ENCODE results near the gene ACVR1C. TPM values are rescaled to one million over a fixed set of nuclear protein-coding genes. Genes with fewer than 3 reads are reported as not detected.

Gene ACVR1C
- total RNA-seq, 1 experiment from 2014 or later = 1.2 TPM

GRCh38 chr2:157611110-157611509, 17.6 kb downstream of the ACVR1C start:
- Histone ChIP-seq H3K79me2 (ENCODE audit: insufficient read depth, low read length) (no peaks in the 10 kb centered on the region), H3K27ac (ENCODE audit: low read depth, low read length) (no peak overlapping the region), H3K4me1 (ENCODE audit: control insufficient read depth in 1 of 2, insufficient read depth in 2 of 2, low read length in 2 of 2) (no peaks in the 10 kb centered on the region), H3K27me3 (ENCODE audit: insufficient read depth, low read length) (no peaks in the 10 kb centered on the region), H3K9me3 (ENCODE audit: control insufficient read depth in 1 of 2, insufficient read depth in 1 of 2, low read depth in 1 of 2, low read length in 2 of 2) (no peaks in the 10 kb centered on the region), H3K4me2 (ENCODE audit: low read length) (no peak overlapping the region), H2AFZ (ENCODE audit: low read depth, low read length, poor library complexity, severe bottlenecking) (no peak overlapping the region), H3K9ac (ENCODE audit: low read length) (no peak overlapping the region), H4K20me1 (ENCODE audit: insufficient read depth) (no peaks in the 10 kb centered on the region), H3K36me3 (ENCODE audit: control insufficient read depth in 1 of 2, insufficient read depth in 2 of 2, low read length in 2 of 2) (no peaks in the 10 kb centered on the region), H3K4me3 (replicated peaks in 1 of 2; ENCODE audit: low read depth in 1 of 2, low read length in 2 of 2) (no peak overlapping the region), H3K9me2 (ENCODE audit: insufficient read depth) (no peaks in the 10 kb centered on the region)
- TF ChIP-seq ATF3 (IDR thresholded peaks at IDR 0.05) (no peak), JUND (IDR thresholded peaks at IDR 0.05) (no peak), RAD21 (IDR thresholded peaks at IDR 0.05; ENCODE audit: low read depth) (no peak), SRF (IDR thresholded peaks at IDR 0.05; ENCODE audit: low read depth) (no peak), TCF7L2 (IDR thresholded peaks at IDR 0.05; ENCODE audit: borderline replicate concordance, extremely low read depth, insufficient read depth, insufficient read length) (no peak), FOSL1 (IDR thresholded peaks at IDR 0.05; ENCODE audit: low read depth) (no peak), EGR1 (IDR thresholded peaks at IDR 0.05; ENCODE audit: low read depth) (no peak), SP1 (IDR thresholded peaks at IDR 0.05; ENCODE audit: low read depth) (no peak), MAX (IDR thresholded peaks at IDR 0.05) (no peak), ZNF274 (IDR thresholded peaks at IDR 0.05; ENCODE audit: low read depth, low read length) (no peak), POLR2AphosphoS5 (IDR thresholded peaks at IDR 0.05; ENCODE audit: low read depth, low read length) (no peak), ZBTB33 (IDR thresholded peaks at IDR 0.05; ENCODE audit: extremely low read depth, insufficient replicate concordance, low read length) (no peak), EZH2 (IDR thresholded peaks at IDR 0.05) (no peak), CBX3 (IDR thresholded peaks at IDR 0.05; ENCODE audit: low read depth) (no peak), SIN3A (IDR thresholded peaks at IDR 0.05; ENCODE audit: low read depth) (no peak)
- ChIA-PET POLR2A (no interaction called here), RAD21 (ENCODE audit: low non-redundant PET in 1 of 2, low total read pairs in 2 of 2, uncharacterized antibody in 2 of 2, unreplicated experiment in 2 of 2) (no interaction called here), CTCF (no interaction called here)
- ATAC-seq (no peak), DNase-seq (ENCODE audit: low read depth, low spot score) (no peak)
- no TSS peak for BruUV-seq (replicated peaks)
- intact Hi-C loops (cut with micrococcal nuclease) = no loop called here
